Mesenteric fat pad (tissue), 1 donor: ENCODE data around the gene SLC17A1. TPM values are rescaled to one million over a fixed set of nuclear protein-coding genes. Genes with fewer than 3 reads are reported as not detected.
"Not testable (repeated sequence)": the region's sequence is repeated elsewhere in the genome, so short reads cannot be mapped to it uniquely, and the experiment has no call there.

Source experiments
- DNase-seq: peaks from one replicate; pipeline ENCODE4 v3.0.0-alpha.2; 2020; ENCODE audit warnings: low spot score
- total RNA-seq: library from RNA; stranded (reverse); fragmentation: NEBNext Ultra II Directional; extraction: Animal tissue kit (Norgen Biotek cat#: 25700); gene quantifications from one replicate; pipeline ENCODE4 v1.2.1, GENCODE V29; 2021
- donor health status: DM: yes; HTN: yes; CAD: no.

SLC17A1 gene
- total RNA-seq, 1 donor from 2014 or later = not detected

DNA sequence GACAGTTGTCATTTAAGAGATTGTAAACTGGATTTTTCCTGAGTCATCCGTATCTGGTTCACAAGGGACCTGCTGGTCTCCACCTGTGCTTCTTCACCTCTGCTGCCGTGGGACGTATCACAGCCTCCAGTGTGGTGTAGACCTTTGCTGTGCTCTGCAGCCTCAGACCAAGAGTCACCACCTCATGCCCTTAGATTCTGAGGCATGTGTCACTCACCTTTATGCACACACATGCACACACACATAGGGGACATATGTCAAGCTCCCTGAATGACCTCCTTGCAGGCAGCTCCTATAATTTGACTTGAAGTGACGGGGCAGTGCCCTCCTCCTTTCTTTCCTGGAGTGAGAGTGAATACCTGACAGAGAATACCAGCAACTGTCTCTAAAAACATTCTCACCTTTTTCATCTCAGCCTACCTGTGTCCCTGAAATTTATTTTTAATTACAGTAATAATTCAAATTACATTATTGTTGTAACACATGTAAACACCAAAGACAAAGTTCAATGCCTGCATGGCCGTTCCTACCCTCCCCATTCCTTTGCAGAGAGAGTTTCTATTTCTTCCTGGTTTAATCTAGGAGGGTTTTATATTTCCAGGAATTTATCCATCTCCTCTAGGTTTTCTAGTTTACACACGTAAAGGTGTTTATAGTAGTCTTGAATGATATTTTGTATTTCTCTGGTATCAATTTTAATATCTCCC is 73.8 kb downstream of the SLC17A1 start:
- DNase-seq = no peak

DNA sequence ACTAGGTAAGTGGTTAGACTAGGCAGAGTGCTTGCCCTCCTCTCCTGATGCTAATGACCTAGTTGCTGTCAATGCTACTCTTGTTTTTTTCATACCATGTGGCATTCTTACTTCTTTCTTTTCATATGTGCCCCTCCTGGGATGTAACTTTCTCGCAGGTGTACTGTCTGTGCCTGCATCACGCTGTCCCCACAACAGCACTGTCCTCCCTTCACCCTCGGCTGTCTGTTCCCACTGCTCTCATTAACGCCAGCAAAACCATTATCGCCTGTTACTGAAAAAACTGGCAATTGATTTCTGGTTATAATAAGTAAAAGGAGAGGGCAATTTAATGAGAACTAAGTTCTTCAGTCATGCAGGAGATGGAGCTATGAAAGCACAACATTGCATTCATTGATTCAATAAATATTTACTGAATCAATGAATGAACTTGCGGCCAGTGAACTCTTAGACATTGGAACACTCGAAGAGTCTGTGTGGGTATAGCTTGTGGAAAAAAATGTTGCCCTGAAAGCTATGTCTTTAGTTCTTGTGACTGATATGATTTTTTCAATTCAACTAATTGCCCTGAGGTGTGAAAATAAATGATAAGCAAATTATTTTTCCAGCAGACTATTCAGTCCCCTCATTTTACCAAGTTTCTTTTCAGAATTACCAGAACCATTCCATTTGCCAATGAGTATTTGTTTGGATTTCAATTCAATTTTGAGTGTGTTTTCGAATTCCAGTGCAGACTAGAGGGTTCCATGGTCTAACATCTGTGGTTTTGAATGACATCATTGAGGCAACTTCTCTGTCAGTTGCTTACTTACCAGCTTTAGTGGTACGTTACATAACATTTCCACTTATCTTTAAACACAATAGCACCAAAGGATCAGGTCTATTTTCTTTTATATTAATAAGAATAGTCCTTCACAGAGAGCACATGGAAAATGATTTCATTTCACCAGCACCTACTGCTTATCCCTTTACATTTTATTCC is 75.2 kb downstream of the SLC17A1 start:
- DNase-seq = no peak

DNA sequence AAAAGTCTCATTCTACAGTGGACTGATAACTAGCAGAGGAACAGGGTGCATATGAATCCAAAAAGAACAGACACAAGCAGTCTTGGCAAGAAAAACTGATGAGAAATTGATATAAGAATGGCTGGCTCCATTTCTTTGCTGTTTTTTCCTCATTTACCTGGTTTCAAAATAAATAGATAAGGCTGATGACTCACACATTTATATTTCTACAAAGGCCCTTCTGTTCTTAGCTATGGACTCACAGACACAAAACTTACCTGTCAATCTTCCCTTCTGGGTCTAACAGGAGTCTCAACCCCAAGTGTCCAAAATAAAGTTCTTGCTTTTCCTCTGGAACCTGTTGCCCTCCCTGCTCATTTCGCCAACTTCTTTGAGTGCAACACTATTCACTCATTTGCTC is 76.4 kb downstream of the SLC17A1 start:
- DNase-seq = no peak

DNA sequence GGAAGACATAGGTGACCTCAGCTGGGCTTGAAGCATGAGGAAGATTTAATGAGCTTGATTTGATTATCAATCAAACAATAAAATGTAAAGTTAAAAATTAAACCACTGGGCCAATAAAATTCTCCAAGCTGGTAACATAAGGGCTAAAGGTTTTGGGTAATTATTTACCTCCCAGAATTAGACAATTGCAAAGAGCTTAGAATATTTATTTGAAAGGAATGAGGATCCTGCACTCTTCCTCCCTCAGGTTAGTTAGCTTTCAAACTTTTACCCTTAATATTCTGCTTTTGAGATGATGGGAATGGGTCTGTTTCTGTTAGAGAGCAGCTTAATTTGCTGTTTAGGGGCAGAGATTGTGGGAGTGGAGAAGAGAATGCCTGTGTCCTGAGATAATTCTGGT is 77.3 kb downstream of the SLC17A1 start, which contains the start of gene SLC17A4:
Gene SLC17A4 (plus strand): TSS at position 208 of the 400 bp plus-strand sequence. CDS start 7,221 bp downstream, outside the sequence.
- no peak for DNase-seq

DNA sequence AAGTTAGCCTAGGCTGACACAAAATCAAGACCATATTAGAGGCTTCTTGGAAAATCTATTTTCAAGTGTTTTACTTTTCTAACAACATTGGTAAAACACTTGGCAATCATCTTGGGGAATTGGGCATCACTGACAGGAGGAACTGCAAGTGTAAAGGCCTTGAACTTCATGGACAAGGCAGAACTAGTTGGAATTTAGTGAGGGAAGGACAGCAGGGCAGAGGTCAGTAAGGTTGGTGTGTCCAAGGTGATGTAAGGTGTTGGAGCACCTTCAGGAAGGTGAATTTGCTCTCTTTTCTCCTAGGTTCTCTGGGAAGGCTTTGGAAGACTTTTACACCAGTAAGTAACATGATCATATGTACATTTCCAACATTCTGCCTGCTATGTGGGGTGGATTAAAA is 78.8 kb downstream of the SLC17A1 start:
- DNase-seq = no peak

DNA sequence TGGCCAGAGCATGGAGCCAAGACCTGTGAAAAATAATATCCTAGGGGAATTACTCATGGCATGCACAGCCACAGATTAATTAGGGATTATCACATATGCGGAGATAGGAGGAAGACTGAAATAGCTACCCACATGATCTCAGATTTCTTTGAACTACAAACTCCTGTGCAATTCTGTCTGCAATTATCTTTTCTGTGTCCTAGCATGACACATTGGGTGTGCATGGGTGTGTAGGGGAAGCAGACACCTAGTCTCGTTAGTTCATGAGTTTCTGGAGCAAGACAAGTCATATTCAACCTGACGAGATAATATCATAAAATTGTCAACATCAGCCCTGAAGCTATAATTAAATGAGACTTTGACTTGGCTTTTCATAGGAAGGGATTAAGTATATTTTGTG is 80.9 kb downstream of the SLC17A1 start:
- no peak for DNase-seq

DNA sequence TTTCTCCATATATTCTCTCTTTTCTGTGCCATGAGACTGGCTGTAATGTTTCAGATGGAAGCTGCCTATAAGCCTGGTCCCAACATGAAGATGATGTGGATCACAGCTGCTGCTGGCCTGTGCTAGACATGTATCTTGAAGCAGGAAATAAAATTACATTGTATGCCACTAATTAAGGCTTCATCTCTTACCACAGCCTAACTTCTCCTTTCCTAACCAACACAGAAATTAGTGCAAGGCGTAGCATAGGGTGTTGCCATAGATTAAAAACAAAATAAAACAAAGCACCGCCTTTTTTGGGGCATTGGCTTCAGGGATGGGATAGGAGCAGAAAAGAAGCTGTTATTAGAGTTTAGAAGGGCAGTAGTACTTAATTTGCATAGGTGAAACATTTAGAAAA is 82.0 kb downstream of the SLC17A1 start:
- no peak for DNase-seq

DNA sequence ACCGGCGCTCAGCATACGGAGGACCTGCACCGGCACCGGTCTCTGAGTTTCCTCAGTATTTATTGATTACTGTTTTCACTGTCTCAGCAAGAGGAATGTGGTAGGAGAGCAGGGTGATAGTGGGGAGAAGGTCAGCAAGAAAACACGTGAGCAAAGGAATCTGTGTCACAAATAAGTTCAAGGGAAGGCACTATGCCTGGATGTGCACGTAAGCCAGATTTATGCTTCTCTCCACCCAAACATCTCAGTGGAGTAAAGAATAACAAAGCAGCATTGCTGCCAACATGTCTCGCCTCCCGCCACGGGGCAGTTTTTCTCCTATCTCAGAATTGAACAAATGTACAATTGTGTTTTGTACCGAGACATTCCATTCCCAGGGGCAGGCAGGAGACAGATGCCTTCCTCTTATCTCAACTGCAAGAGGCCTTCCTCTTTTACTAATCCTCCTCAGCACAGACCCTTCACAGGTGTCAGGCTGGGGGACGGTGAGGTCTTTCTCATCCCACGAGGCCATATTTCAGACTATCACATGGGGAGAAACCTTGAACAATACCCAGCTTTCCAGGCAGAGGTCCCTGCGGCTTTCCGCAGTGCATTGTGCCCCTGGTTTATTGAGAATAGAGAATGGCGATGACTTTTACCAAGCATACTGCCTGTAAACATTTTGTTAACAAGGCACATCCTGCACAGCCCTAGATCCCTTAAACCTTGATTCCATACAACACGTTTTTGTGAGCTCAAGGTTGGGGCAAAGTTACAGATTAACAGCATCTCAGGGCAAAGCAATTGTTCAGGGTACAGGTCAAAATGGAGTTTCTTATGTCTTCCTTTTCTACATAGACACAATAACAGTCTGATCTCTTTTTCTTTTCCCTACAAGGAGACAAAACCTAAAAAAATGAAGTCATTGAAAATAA is 83.0 kb downstream of the SLC17A1 start:
- DNase-seq = not testable (repeated sequence)

DNA sequence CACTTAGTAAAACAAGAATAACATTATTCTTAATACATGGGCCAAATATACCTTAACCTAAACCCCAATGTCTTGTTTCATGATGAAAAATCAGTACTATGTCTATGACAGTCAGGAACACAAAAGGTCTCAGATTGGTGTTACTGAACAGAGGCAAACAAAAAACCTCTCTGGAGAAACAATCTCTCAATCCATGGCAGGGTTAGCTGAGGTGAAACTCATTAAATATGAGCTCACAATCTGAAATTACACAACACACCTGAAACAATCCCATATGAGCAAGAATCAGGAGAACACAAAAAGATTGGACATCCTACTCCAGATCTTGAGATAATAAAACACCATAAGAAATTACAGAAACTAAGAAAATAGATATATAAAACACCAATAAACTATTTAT is 83.8 kb downstream of the SLC17A1 start:
- no peak for DNase-seq

DNA sequence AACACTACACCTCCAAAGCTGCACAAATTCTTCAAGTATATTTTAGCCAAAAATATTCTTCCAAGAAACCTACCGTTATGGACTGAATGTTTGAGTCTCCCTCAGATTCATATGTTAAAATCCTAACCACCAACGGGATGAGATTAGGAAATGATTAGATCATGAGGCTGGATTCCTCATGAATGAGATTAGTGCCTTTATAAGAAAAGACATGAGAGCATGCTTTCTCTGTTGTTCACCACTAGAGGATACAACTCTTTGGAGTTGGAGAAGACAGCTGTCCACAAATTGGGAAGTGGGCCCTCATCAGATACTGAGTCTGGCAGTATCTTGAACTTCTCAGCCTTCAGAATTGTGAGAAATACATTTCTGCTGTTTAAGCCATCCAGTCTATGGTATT is 84.4 kb downstream of the SLC17A1 start:
- DNase-seq = no peak

DNA sequence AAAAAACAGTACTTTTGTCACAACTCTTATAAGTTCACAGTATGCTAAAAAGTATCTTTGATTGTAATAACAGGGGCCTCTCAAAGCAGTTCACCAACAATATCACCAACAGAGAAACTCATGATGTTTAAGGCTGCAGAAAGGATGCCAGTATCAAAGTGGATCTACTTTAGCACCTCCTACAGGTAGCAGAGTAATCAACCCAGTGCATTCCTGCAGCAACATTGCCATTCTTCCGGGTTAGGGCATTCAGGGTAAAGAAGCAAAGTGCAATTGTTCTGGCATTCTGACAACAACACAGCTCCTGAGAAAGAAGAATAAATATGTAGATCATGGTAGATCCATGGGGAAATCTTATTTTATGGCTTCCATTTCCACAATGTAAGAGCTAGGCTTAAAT is 84.9 kb downstream of the SLC17A1 start:
- no peak for DNase-seq

DNA sequence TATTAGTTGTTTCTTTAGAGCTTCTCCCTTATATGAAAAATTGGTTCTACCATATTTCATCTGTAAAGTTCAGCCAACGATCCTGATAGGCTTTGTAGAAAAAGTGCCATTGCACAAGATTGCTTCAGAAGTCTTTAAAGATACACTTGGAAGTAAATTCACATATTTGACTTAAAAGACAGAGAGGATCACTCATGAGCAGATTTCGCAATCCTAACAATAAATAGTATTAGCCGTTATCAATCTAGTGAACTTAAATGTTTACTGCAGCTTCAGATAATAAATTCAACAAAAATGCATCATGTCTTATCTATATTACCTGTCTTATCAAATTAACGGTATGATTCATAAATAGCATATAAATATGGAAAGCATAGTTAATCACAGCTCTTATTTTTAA is 86.0 kb downstream of the SLC17A1 start:
- DNase-seq = no peak

DNA sequence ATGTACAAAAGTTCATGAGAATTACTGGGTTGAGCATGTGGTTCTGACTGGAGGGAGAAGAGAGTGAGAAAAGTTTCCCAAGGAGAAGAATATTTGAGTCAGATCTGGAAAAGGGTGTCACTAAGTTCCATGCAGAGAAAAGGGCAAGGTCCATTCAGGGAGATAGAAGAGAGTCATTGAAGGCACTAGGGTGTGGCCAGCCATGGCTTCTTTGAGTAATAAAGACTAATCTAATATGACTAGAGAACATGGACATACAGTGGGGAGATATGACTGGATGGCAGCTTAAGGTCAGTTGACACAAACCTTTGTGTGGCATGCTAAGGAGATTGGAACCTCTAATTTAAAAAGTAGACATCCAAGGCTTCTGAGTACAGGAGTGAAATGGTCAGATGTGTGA is 88.0 kb downstream of the SLC17A1 start:
- DNase-seq = no peak

DNA sequence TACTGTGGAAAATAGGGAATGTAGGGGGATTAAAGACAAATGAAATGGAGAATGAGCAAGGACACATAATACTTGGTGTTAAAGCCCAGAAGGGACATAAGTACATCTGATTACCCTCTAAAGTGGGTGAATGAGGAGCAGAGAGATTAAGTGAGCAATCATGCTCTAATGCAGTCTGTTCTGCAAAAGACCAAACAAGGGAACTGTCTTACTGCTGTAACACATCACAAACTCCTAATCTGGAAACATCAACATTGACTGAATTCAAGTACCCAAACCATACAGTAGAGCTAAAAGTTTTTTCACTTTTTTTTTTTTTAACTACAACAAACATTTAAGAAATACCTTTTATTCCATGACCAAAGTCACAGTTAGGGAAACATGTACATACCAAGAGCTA is 96.6 kb downstream of the SLC17A1 start:
- DNase-seq = no peak

Other genes starting within 250 kb of the SLC17A1 start
- gene SCGN, start 179.8 kb downstream of the SLC17A1 start, total RNA-seq = 3.6 TPM
- 0.10 TPM for gene SLC17A4, start 77.3 kb downstream of the SLC17A1 start, total RNA-seq
- not detected for gene SLC17A3, start 42.2 kb upstream of the SLC17A1 start, total RNA-seq
- not detected for gene SLC17A2, start 98.6 kb upstream of the SLC17A1 start, total RNA-seq
- 11.5 TPM for gene TRIM38, start 130.8 kb upstream of the SLC17A1 start, total RNA-seq